ENCODE data around the gene PRKN.

PRKN gene

GRCh38 chr6:162369091-162369490 is 358.5 kb downstream of the PRKN start:
- in situ Hi-C loops (cut with MboI; ENCODE audit: low sequenced_read_pairs, unreplicated experiment) = no loop called here
- DNase-seq (ENCODE audit: low spot score) = no peak
- TF ChIP-seq CTCF (IDR thresholded peaks at IDR 0.05; ENCODE audit: borderline replicate concordance, control extremely low read depth, extremely low read depth, insufficient read depth, missing control alignments) = no peak

- no peak for TF ChIP-seq CTCF (IDR thresholded peaks at IDR 0.05; ENCODE audit: borderline replicate concordance, control extremely low read depth, extremely low read depth, insufficient read depth, missing control alignments)
- DNase-seq (ENCODE audit: low spot score) = no peak
- in situ Hi-C loops (cut with MboI; ENCODE audit: low sequenced_read_pairs, unreplicated experiment) = no loop called here
Measured at GRCh38 chr6:162364488-162364887, 363.1 kb downstream of the PRKN start.

GRCh38 chr6:162363757-162364156 is 363.8 kb downstream of the PRKN start:
- DNase-seq (ENCODE audit: low spot score) = no peak
- TF ChIP-seq CTCF (IDR thresholded peaks at IDR 0.05; ENCODE audit: borderline replicate concordance, control extremely low read depth, extremely low read depth, insufficient read depth, missing control alignments) = no peak
- in situ Hi-C loops (cut with MboI; ENCODE audit: low sequenced_read_pairs, unreplicated experiment) = no loop called here

GRCh38 chr6:162360901-162361567 is 366.5 kb downstream of the PRKN start:
- TF ChIP-seq CTCF (IDR thresholded peaks at IDR 0.05; ENCODE audit: borderline replicate concordance, control extremely low read depth, extremely low read depth, insufficient read depth, missing control alignments) = no peak
- in situ Hi-C loops (cut with MboI; ENCODE audit: low sequenced_read_pairs, unreplicated experiment) = no loop called here
- no peak for DNase-seq (ENCODE audit: low spot score)

- TF ChIP-seq CTCF (IDR thresholded peaks at IDR 0.05; ENCODE audit: borderline replicate concordance, control extremely low read depth, extremely low read depth, insufficient read depth, missing control alignments) = no peak
- in situ Hi-C loops (cut with MboI; ENCODE audit: low sequenced_read_pairs, unreplicated experiment) = no loop called here
- no peak for DNase-seq (ENCODE audit: low spot score)
Measured at GRCh38 chr6:162358625-162359024, 368.9 kb downstream of the PRKN start.

- no peak for DNase-seq (ENCODE audit: low spot score)
- no peak for TF ChIP-seq CTCF (IDR thresholded peaks at IDR 0.05; ENCODE audit: borderline replicate concordance, control extremely low read depth, extremely low read depth, insufficient read depth, missing control alignments)
- in situ Hi-C loops (cut with MboI; ENCODE audit: low sequenced_read_pairs, unreplicated experiment) = no loop called here
Measured at GRCh38 chr6:162345051-162345511, 382.5 kb downstream of the PRKN start.

All from GM13976 (cell line).